ENCODE data around the gene COPRS. TPM values are rescaled to one million over a fixed set of nuclear protein-coding genes. Genes with fewer than 3 reads are reported as not detected.

COPRS gene
- total RNA-seq, 1 donor from 2014 or later = 27.0 TPM

DNA sequence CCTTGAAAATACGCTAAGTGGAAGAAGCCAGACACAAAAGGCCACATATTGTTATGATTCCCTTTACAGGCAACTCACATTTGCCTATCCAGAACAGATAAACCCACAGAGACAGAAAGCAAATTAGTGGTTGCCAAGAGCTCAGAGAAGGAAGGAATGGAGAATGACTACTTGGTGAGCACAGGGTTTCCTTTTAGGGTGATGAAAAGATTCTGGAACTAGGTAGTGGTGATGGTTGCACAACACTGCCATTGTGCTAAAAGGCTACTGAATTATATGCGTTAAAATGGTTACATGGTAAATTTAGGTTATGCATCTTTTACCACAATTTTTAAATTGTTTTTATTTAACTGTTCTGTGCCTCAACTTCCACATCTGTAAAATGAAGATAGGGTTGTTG is 4.4 kb downstream of the COPRS start:
- intact Hi-C loops (cut with micrococcal nuclease) = no loop called here
- H3K4me3 Mint-ChIP-seq = no peak overlapping the region
- DNase-seq (no peak), ATAC-seq (ENCODE audit: low read depth) (no peak)
- no peaks in the 10 kb centered on the region for H3K9me3 Mint-ChIP-seq
- no peaks in the 10 kb centered on the region for H3K27me3 Mint-ChIP-seq
- no peak overlapping the region for H3K27ac Mint-ChIP-seq
- peaks cover 19% of the 10 kb centered on the region for H3K4me1 Mint-ChIP-seq
- TF ChIP-seq, protein P1, sequence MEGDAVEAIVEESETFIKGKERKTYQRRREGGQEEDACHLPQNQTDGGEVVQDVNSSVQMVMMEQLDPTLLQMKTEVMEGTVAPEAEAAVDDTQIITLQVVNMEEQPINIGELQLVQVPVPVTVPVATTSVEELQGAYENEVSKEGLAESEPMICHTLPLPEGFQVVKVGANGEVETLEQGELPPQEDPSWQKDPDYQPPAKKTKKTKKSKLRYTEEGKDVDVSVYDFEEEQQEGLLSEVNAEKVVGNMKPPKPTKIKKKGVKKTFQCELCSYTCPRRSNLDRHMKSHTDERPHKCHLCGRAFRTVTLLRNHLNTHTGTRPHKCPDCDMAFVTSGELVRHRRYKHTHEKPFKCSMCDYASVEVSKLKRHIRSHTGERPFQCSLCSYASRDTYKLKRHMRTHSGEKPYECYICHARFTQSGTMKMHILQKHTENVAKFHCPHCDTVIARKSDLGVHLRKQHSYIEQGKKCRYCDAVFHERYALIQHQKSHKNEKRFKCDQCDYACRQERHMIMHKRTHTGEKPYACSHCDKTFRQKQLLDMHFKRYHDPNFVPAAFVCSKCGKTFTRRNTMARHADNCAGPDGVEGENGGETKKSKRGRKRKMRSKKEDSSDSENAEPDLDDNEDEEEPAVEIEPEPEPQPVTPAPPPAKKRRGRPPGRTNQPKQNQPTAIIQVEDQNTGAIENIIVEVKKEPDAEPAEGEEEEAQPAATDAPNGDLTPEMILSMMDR (IDR thresholded peaks at IDR 0.05) = no peak
- CTCF ChIA-PET = interaction anchor here (1.3 kb wide), 1 partner anchor 12 kb away, joined by 3 read pairs; no protein-coding TSS in a partner anchor
- POLR2A ChIA-PET = no interaction called here
- H3K36me3 Mint-ChIP-seq (ENCODE audit: low read depth) = peaks cover 21% of the 10 kb centered on the region

DNA sequence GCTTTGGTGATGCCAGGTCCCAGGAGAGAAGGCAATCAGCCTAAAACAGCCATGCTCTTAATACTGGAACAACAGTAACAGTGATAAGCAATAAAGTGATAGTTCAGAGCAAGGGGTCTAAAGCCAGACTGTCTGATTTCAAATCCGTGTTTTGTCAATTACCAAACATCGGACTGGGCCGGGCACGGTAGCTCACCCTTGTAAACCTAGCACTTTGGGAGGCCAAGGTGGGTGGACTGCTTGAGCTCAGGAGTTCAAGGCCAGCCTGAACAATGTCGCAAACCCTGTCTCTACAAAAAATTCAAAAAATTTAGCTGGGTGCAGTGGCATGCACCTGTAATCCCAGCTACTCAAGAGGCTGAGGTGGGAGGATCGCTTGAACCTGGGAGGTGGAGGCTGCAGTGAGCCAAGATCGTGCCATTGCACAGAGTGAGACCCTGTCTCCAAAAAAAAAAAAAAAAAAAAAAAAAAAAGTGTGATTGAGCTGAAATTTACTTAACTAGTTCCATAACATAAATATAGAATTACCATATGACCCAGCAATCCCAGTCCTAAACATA is 5.1 kb downstream of the COPRS start:
- ATAC-seq (ENCODE audit: low read depth) (no peak), DNase-seq (no peak)
- H3K4me3 Mint-ChIP-seq = no peak overlapping the region
- intact Hi-C loops (cut with micrococcal nuclease) = no loop called here
- POLR2A ChIA-PET = no interaction called here
- peaks cover 21% of the 10 kb centered on the region for H3K36me3 Mint-ChIP-seq (ENCODE audit: low read depth)
- CTCF ChIA-PET = interaction anchor here (1.3 kb wide), 1 partner anchor 11 kb away, joined by 3 read pairs; no protein-coding TSS in a partner anchor
- H3K9me3 Mint-ChIP-seq = no peaks in the 10 kb centered on the region
- no peaks in the 10 kb centered on the region for H3K27me3 Mint-ChIP-seq
- no peak overlapping the region for H3K27ac Mint-ChIP-seq
- TF ChIP-seq, protein P1 (IDR thresholded peaks at IDR 0.05) = no peak
- H3K4me1 Mint-ChIP-seq = peaks cover 16% of the 10 kb centered on the region

DNA sequence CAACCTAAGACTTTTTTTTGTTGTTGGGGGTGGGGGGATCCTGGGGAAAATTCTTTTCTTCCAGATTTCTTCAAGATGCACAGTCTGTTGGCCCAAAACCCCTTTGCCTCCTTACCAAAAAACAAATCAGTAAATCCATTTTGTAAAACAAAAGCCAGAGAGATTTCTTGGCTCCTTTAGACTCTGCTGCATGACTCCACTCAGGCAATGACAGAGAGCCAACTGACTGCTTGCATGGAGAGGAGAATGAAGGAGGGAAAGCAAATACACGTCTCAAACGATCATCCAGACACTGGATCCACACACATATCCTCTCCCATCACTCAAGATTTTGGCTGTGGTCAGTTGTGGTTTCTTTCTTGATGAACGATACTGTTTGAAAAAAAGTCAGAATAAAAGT is 13.8 kb downstream of the COPRS start:
- Mint-ChIP-seq H3K9me3 (no peaks in the 10 kb centered on the region), H3K4me3 (no peak overlapping the region), H3K27me3 (peaks cover under 1% of the 10 kb centered on the region), H3K27ac (no peak overlapping the region), H3K4me1 (no peaks in the 10 kb centered on the region), H3K36me3 (ENCODE audit: low read depth) (no peaks in the 10 kb centered on the region)
- POLR2A ChIA-PET = no interaction called here
- intact Hi-C loops (cut with micrococcal nuclease) = no loop called here
- TF ChIP-seq, protein P1 (IDR thresholded peaks at IDR 0.05) = no peak
- CTCF ChIA-PET = interaction anchor here (1.3 to 5.9 kb wide), 2 partner anchors 311 to 456 kb away, joined by 3 to 103 read pairs; no protein-coding TSS in a partner anchor
- DNase-seq (no peak), ATAC-seq (ENCODE audit: low read depth) (no peak)

DNA sequence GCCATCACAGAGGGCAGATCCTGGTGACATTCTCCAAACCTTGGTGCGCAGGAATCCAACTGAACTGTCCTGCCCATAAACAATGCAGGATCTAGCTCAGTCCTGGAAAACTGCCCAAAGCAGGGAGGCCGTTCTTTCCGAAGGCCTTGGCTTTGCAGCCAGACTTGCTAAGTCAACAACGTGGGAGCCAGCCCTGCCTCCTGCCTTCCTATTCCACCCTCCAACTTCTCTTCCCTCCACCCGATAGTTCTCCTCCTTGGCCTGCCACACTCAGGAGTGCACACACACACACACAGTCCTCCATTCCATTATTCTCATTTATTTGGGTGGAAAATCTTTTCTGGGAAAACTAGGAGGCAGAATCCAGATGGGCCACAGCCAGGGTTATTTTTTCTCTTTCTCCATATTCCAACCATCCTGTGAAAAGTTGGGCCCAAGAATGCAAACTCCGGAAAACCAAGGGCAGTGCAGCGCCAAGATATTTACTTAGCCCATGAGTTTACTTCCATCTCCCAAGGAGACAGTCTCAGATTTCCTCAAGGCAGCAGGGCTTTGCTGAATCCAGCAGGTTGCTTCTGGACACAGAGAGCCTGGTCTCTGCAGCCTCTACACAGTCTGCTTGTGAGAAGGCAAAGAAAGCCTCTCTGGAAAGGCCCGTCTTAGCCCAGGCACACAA is 15.8 kb downstream of the COPRS start:
- TF ChIP-seq, protein P1 (IDR thresholded peaks at IDR 0.05) = no peak
- Mint-ChIP-seq H3K27me3 (peaks cover 3% of the 10 kb centered on the region), H3K36me3 (ENCODE audit: low read depth) (no peaks in the 10 kb centered on the region), H3K9me3 (no peaks in the 10 kb centered on the region), H3K4me1 (no peaks in the 10 kb centered on the region), H3K27ac (no peak overlapping the region), H3K4me3 (no peak overlapping the region)
- no peak for ATAC-seq (ENCODE audit: low read depth)
- POLR2A ChIA-PET = interaction anchor here (0.9 to 1.7 kb wide), 3 partner anchors 306 to 318 kb away, joined by 3 to 20 read pairs (median 8); no protein-coding TSS in a partner anchor
- CTCF ChIA-PET = interaction anchor here (0.6 to 5.9 kb wide), 31 partner anchors 9 to 461 kb away, joined by 3 to 103 read pairs (median 4); partner anchors contain the start of genes COPRS and UTP6
- no peak for DNase-seq
- intact Hi-C loops (cut with micrococcal nuclease) = no loop called here

All from activated B cell treated with CpG ODN at 0.5 μM for 24 hours (primary cell).